ENCODE measurements around the gene DSC3. TPM values are rescaled to one million over a fixed set of nuclear protein-coding genes. Genes with fewer than 3 reads are reported as not detected.

Gene DSC3
- total RNA-seq (0.18 and 0.23 TPM in 2 replicates), polyA plus RNA-seq (0.04 and 0.14 TPM in 2 replicates), polyA minus RNA-seq (0.19 TPM in 1 of 2 replicates, not detected in the other), Bru-seq, nascent RNA (percentile 17 among the genes with signal in this experiment), BruChase-seq, experiment 1, labeled RNA remaining after a 6-hour chase (percentile 22 among the genes with signal in this experiment), BruChase-seq, experiment 2, labeled RNA remaining after a 2-hour chase (percentile 16 among the genes with signal in this experiment)
- polyA plus RNA-seq (2011; cell fraction: cytosol; rRNA removed), result 0.04 and 0.05 TPM in 2 replicates
- 0.14 and 0.15 TPM in 2 replicates for polyA plus RNA-seq (2011; cell fraction: nucleus; rRNA removed)
- 0.05 and 0.50 TPM in 2 replicates for polyA plus RNA-seq (2012)
- not detected for polyA minus RNA-seq (2011; cell fraction: cytosol; rRNA and poly(A)+ RNA removed)
- 0.10 and 0.14 TPM in 2 replicates for polyA minus RNA-seq (2011; cell fraction: nucleus; rRNA and poly(A)+ RNA removed)
- long read RNA-seq, result 0 reads

GRCh38 chr18:31042406-31043181, at the start of gene DSC3:
DSC3 (minus strand) TSS chr18:31042742; CDS start chr18:31042660, 82 bp downstream.
- DNase-seq (ENCODE audit: low read depth, low spot score) (no peak), FAIRE-seq (no peak)
- dilution Hi-C loops (cut with MboI; ENCODE audit: extremely low pct_ligation_motif_present, low sequenced_read_pairs), result no loop called here
- intact Hi-C loops (cut with micrococcal nuclease), result no loop called here
- BruUV-seq (replicated peaks), result no TSS peak
- H3K4me2 ChIP-seq (ENCODE audit: insufficient read depth, low read length), result peak within 1 kb of the TSS; percentile 40
- H3K4me1 ChIP-seq (ENCODE audit: control insufficient read depth, extremely low read depth, insufficient read depth, low read length), result peaks cover 3% of the 10 kb centered on the region
- no peaks in the 10 kb centered on the region for H3K9me1 ChIP-seq (replicated peaks; ENCODE audit: control insufficient read depth, extremely low read depth, insufficient read depth, low read length)
- H3K36me3 ChIP-seq (ENCODE audit: control insufficient read depth in 2 of 2, extremely low read depth in 1 of 2, insufficient read depth in 2 of 2, low read length in 2 of 2), result no peaks in the 10 kb centered on the region
- peaks cover 27 to 49% of the 10 kb centered on the region in 2 experiments for H3K27me3 ChIP-seq (ENCODE audit: control insufficient read depth in 2 of 2, insufficient read depth in 2 of 2, low read length in 2 of 2)
- no peaks in the 10 kb centered on the region for H3K9me3 ChIP-seq (replicated peaks; ENCODE audit: control insufficient read depth, insufficient read depth, low read length)
- TF ChIP-seq POLR2A (IDR thresholded peaks at IDR 0.05; ENCODE audit: low read depth, low read length) (no peak), FOS (IDR thresholded peaks at IDR 0.05; ENCODE audit: borderline replicate concordance, insufficient read depth, low read length) (no peak), CTCF (IDR thresholded peaks at IDR 0.05; ENCODE audit: extremely low read depth in 1 of 2, insufficient read depth in 1 of 2, low read depth in 1 of 2, low read length in 2 of 2) (no peak), GATA2 (IDR thresholded peaks at IDR 0.05; ENCODE audit: insufficient read depth, insufficient read length, low read depth, low read length) (no peak), POLR2AphosphoS5 (IDR thresholded peaks at IDR 0.05; ENCODE audit: insufficient read depth, low read depth, low read length) (no peak), MYC (IDR thresholded peaks at IDR 0.05; ENCODE audit: low read depth, low read length) (no peak), MAX (IDR thresholded peaks at IDR 0.05; ENCODE audit: insufficient read depth, insufficient read length) (no peak), EZH2 (IDR thresholded peaks at IDR 0.05; ENCODE audit: borderline replicate concordance, low read depth, low read length, severe bottlenecking) (no peak), JUN (IDR thresholded peaks at IDR 0.05; ENCODE audit: borderline replicate concordance, insufficient read depth, insufficient read length, low read depth) (no peak)
- no peaks in the 10 kb centered on the region for H4K20me1 ChIP-seq (replicated peaks; ENCODE audit: control insufficient read depth, extremely low read depth, insufficient read depth, low read length)
- ChIA-PET CTCF (no interaction called here), POLR2A (no interaction called here)
- H3K79me2 ChIP-seq (ENCODE audit: control insufficient read depth, insufficient read depth, low read length), result no peaks in the 10 kb centered on the region
- peak within 1 kb of the TSS in 2 of 3 experiments; percentile 1 to 19 for H3K4me3 ChIP-seq (replicated peaks in 1 of 3; ENCODE audit: insufficient read depth in 1 of 3, low read depth in 1 of 3, low read length in 3 of 3)
- H3K27ac ChIP-seq (ENCODE audit: insufficient read depth, low read depth, low read length), result no peak within 1 kb of the TSS
- H3K9ac ChIP-seq (replicated peaks; ENCODE audit: extremely low read depth, insufficient read depth, low read length), result no peak within 1 kb of the TSS
- H2AFZ ChIP-seq (ENCODE audit: low read depth, low read length), result peak within 1 kb of the TSS; percentile 55
